ENCODE data around the gene AGRN. TPM values are rescaled to one million over a fixed set of nuclear protein-coding genes. Genes with fewer than 3 reads are reported as not detected.
A peak's percentile ranks its signal among the peaks of the same experiment; 100 is the strongest.
"Not testable (repeated sequence)": the region's sequence is repeated elsewhere in the genome, so short reads cannot be mapped to it uniquely, and the experiment has no call there.

AGRN gene
- total RNA-seq, 2 donors from 2014 or later: 12.1 to 87.6 TPM

DNA sequence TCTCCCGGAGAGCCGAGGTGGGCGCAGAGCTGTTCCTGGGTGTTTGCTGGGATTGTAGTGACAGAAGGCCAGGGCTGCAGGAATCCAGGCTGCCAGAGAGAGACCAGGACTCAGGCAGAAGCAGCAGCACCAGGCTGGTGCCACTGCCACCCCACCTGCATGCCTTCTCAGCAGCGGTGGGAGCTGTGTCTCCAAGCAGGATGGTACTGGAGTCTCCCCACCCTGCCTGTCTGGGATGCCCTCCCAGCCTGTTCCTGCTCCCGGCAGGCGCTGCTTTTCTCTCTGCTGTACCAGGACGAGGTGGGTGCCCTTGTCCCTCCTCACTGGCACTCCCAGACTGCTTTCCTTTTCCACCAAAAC is 15.5 kb upstream of the AGRN start:
- H3K4me3 Mint-ChIP-seq: no peak overlapping the region
- peaks cover 17% of the 10 kb centered on the region for H3K27me3 Mint-ChIP-seq
- ATAC-seq (replicated peaks): no peak
- H3K36me3 Mint-ChIP-seq (ENCODE audit: low read depth): peaks cover 4% of the 10 kb centered on the region
- H3K4me1 Mint-ChIP-seq: peaks cover 11% of the 10 kb centered on the region
- H3K27ac Mint-ChIP-seq: no peak overlapping the region
- H3K9me3 Mint-ChIP-seq: no peaks in the 10 kb centered on the region

DNA sequence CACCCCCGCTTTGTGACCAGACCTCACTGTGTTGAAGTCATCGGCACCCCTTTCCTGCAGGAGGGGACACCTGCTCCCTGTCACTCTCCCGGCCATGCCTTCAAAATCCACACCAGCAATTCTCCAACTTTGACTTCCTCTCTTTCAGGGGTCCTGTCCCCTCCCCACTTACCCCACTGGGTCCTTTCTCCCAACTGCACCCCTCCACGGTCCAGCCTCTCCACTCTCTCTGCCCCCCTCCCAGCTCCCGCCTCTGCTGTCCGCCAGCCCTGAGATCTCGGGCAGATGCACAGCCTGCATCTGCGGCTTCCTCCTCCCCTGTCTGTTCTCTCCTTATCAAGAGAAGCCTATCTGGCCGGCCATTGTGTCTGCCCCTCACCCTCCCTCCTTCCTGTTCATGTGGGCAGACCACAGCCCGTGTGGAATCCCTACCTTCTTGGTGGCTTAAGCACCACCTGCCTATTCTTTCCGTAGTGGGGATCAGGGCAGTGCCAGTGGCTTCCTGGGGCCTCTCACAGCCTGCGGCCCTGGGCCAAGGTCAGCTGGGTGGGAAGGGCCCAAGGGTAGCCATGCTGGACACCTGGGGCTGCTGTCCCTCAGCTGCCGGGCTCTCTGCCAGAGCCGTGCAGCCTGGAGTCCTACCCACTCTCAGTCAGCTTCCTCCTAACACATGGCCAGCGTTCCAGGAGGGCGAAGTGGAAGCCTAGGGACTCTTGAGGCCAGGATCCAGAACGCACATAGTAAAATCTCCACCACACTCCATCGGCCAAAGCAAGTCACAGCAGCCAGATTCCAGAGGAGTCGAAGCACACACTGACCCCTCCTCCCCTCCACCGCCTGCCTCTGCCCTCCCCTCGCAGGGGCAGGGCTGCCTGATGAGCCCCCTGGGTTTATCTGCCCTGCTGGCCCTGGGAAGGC is 14.9 kb upstream of the AGRN start:
- Mint-ChIP-seq H3K4me3 (peak overlapping the region; percentile 36), H3K27ac (no peak overlapping the region)

DNA sequence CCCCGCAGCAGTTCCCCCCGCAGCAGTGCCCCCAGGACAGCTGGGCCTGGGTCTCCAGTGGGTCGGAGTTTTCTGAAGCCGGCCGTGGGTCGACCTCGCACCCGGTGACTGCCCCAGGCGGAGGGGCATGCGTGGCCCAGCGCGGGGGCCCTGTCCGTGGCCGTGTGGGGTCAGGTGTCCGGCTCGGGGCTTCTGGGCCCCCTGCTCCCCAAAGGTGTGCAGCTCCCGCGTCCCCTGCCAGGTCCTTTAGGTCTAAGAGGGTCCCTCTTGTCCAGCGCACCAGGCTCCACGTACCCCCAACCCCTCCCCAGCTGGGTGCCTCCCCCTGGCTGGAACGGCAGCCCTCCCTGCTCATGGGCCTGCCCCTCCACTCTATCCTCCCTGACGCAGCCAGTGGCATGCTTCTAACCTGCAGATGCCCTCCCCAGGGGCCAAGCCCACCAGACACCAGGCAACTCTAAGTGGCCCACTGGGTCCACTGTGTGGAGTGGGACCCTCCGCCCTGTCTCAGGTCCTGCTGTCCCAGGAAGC is 14.1 kb upstream of the AGRN start:
- Mint-ChIP-seq H3K36me3 (ENCODE audit: low read depth) (peaks cover 4% of the 10 kb centered on the region), H3K27me3 (peaks cover 17% of the 10 kb centered on the region), H3K27ac (no peak overlapping the region), H3K4me3 (no peak overlapping the region), H3K4me1 (peaks cover 11% of the 10 kb centered on the region), H3K9me3 (no peaks in the 10 kb centered on the region)
- ATAC-seq (replicated peaks): no peak

More for the DNA sequence above, 14.9 kb upstream of the AGRN start:
- ATAC-seq (replicated peaks): no peak
- no peaks in the 10 kb centered on the region for H3K9me3 Mint-ChIP-seq
- H3K27me3 Mint-ChIP-seq: peaks cover 17% of the 10 kb centered on the region
- peaks cover 11% of the 10 kb centered on the region for H3K4me1 Mint-ChIP-seq
- H3K36me3 Mint-ChIP-seq (ENCODE audit: low read depth): peaks cover 4% of the 10 kb centered on the region

DNA sequence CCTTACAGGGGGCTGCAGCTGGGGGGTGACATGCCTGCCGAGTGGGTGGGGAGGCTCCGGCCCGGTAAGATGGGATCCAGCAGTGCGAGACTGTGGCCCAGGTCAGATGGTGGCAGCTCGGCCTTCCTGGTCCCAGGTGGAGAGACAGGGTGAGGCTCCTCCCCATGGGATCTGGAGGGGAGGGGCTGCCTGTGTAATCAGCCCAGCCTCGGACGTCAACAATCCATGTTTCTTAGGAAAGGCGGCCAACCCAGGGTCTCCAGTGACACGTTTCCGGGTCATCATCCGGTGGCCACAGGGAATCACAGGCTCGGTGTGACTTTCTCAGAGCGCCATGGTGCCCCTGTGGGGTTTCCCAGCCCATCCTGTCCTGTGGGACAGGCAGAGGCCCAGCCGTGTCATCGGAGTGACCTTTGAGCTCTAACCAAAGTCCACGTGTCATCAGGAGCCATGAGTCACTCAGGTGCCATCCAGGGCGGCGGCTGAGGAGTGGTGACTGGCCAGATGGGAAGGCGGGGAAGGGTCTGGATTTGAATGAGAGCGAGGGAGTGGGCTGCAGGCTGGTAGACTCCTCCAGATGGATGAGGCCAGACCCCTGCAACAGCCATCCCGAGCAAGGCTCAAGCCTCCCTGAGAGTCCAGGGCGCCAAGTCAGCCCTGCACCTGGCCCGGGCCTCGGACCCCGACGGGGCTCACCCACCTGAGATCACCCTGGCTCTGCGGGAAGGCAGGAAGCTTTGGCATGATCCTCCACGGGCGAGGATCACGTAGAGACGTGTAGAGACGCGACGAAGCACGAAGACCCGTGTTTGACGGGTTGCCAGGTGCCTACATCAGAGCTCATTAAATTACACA is 13.4 kb upstream of the AGRN start:
- no peak overlapping the region for H3K4me3 Mint-ChIP-seq
- H3K27me3 Mint-ChIP-seq: peaks cover 17% of the 10 kb centered on the region
- no peak for ATAC-seq (replicated peaks)
- H3K4me1 Mint-ChIP-seq: peaks cover 11% of the 10 kb centered on the region
- peaks cover 4% of the 10 kb centered on the region for H3K36me3 Mint-ChIP-seq (ENCODE audit: low read depth)
- no peaks in the 10 kb centered on the region for H3K9me3 Mint-ChIP-seq
- H3K27ac Mint-ChIP-seq: no peak overlapping the region

DNA sequence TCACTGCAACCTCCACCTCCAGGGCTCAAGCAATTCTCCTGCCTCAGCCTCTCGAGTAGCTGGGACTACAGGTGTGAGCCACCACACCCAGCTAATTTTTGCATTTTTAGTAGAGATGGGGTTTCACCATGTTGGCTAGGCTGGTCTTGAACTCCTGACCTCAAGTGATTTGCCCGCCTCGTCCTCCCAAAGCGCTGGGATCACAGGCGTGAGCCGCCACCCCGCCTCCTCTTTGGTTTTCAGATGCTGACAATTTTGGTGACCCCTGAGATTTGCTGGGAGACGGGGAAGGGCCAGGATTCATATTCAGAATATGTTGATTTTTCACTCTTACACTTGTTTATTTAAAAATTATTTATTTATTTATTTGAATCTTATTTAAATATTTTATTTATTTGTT is 9.8 kb upstream of the AGRN start:
- H3K27me3 Mint-ChIP-seq, H3K4me3 Mint-ChIP-seq: not testable (repeated sequence)

DNA sequence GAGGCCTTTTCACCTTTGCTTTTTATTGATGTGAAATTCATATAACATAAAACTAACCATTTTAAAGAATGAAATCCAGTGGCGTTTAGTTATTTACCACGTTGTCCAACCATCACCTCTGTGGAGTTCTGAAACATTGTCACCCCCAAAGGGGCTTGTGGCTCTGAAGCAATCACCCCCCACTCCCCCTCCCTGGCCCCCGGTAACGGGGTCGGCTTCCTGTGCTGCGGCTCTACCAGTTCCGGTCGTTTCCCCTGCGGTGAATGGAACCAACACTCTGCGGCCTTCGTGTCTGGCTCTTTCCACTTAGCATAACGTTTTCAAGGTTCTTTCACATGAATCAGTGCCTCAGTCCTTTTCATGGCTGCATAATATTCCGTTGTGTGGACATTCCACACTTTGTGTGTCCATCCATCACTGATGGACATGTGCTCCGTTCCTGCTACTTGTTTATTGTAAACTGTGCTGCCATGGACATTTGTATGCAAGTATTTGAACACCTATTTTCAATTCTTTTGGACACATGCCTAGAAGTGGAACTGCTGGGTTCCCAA is 8.4 kb upstream of the AGRN start:
- Mint-ChIP-seq H3K27ac (no peak overlapping the region), H3K4me3 (no peak overlapping the region), H3K9me3 (no peaks in the 10 kb centered on the region), H3K27me3 (peaks cover 2% of the 10 kb centered on the region), H3K36me3 (ENCODE audit: low read depth) (peaks cover 6% of the 10 kb centered on the region), H3K4me1 (peaks cover 16% of the 10 kb centered on the region)
- no peak for ATAC-seq (replicated peaks)

More for the DNA sequence above, 9.8 kb upstream of the AGRN start:
- H3K9me3 Mint-ChIP-seq; H3K27ac Mint-ChIP-seq; ATAC-seq (replicated peaks); H3K36me3 Mint-ChIP-seq (ENCODE audit: low read depth): not testable (repeated sequence)
- H3K4me1 Mint-ChIP-seq: peaks cover 18% of the 10 kb centered on the region

DNA sequence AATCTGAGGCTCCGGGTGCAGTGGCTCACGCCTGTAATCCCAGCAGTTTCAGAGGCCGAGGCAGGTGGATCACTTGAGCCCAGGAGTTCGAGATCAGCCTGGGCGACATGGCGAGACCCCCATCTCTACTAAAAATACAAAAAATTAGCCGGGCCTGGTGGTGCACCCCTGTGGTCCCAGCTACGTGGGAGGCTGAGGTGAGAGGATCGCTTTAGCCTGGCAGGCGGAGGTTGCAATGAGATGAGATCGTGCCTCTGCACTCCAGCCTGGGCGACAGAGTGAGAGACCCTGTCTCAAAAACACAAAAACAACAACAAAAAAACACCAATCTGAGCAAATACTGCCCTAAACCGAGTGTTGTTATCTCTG is 7.2 kb upstream of the AGRN start:
- Mint-ChIP-seq H3K4me3 (peak overlapping the region; percentile 99), H3K4me1 (peaks cover 16% of the 10 kb centered on the region), H3K27ac (peak overlapping the region; percentile 95)
- not testable (repeated sequence) for H3K36me3 Mint-ChIP-seq (ENCODE audit: low read depth); ATAC-seq (replicated peaks); H3K27me3 Mint-ChIP-seq; H3K9me3 Mint-ChIP-seq

DNA sequence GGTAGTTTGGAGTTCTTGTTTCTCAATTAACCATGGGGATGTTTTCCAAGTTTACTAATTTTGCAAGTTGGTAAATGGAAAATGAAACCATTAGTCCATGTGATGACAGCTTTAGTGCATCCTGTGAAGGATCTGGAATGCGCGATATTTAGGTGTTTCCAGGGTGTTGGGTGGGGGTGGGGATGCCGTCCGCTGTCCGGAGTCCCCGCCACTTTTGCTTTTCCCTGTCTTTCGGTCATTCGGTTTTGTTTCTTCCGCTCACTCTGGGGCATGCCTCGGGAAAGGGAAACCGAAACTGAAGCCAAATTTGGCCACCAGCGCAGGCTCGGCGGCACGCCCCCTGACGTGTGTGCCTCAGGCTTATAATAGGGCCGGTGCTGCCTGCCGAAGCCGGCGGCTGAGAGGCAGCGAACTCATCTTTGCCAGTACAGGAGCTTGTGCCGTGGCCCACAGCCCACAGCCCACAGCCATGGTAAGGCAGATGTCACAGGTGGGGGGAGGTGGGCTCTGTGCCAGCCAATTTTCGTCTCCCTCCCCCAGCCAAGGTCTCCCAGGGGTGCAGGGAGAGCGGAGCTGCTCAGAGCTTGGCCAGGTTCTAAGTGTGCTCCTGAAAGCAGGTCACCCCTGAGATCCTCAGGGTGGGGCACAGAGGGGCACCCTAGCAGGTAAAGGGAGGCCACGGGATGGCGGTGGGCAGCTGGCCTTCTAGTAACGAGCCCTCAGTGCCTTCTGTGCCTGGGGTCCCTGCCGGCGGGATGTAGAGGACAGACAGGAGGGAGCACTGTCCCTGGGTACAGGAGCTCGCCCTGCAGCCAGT is 6.6 kb upstream of the AGRN start, which contains the start of gene ISG15:
Gene ISG15 (plus strand): TSS at position 393 of the 817 bp plus-strand sequence. CDS start 77 bp downstream, at position 470.
- H3K4me1 Mint-ChIP-seq: peaks cover 16% of the 10 kb centered on the region
- no peaks in the 10 kb centered on the region for H3K9me3 Mint-ChIP-seq
- peak within 1 kb of the TSS; percentile 99 for H3K4me3 Mint-ChIP-seq
- peak; percentile 94 for ATAC-seq (replicated peaks)
- H3K27ac Mint-ChIP-seq: peak within 1 kb of the TSS; percentile 95
- H3K36me3 Mint-ChIP-seq (ENCODE audit: low read depth): peaks cover 6% of the 10 kb centered on the region
- no peaks in the 10 kb centered on the region for H3K27me3 Mint-ChIP-seq

DNA sequence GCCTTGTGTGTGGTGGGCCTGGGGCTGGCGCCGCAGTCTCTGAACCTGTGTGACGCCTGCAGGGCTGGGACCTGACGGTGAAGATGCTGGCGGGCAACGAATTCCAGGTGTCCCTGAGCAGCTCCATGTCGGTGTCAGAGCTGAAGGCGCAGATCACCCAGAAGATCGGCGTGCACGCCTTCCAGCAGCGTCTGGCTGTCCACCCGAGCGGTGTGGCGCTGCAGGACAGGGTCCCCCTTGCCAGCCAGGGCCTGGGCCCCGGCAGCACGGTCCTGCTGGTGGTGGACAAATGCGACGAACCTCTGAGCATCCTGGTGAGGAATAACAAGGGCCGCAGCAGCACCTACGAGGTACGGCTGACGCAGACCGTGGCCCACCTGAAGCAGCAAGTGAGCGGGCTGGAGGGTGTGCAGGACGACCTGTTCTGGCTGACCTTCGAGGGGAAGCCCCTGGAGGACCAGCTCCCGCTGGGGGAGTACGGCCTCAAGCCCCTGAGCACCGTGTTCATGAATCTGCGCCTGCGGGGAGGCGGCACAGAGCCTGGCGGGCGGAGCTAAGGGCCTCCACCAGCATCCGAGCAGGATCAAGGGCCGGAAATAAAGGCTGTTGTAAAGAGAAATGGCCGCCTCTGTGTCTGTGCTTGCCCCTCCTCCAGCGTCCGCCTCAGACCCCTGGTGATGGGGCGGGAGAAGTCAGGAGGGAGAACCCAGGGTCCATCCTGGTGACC is 5.8 kb upstream of the AGRN start:
- Mint-ChIP-seq H3K4me1 (peaks cover 14% of the 10 kb centered on the region), H3K27me3 (no peaks in the 10 kb centered on the region), H3K9me3 (no peaks in the 10 kb centered on the region), H3K27ac (peak overlapping the region; percentile 95), H3K36me3 (ENCODE audit: low read depth) (peaks cover 6% of the 10 kb centered on the region), H3K4me3 (peak overlapping the region; percentile 99)
- ATAC-seq (replicated peaks): peak; percentile 32

DNA sequence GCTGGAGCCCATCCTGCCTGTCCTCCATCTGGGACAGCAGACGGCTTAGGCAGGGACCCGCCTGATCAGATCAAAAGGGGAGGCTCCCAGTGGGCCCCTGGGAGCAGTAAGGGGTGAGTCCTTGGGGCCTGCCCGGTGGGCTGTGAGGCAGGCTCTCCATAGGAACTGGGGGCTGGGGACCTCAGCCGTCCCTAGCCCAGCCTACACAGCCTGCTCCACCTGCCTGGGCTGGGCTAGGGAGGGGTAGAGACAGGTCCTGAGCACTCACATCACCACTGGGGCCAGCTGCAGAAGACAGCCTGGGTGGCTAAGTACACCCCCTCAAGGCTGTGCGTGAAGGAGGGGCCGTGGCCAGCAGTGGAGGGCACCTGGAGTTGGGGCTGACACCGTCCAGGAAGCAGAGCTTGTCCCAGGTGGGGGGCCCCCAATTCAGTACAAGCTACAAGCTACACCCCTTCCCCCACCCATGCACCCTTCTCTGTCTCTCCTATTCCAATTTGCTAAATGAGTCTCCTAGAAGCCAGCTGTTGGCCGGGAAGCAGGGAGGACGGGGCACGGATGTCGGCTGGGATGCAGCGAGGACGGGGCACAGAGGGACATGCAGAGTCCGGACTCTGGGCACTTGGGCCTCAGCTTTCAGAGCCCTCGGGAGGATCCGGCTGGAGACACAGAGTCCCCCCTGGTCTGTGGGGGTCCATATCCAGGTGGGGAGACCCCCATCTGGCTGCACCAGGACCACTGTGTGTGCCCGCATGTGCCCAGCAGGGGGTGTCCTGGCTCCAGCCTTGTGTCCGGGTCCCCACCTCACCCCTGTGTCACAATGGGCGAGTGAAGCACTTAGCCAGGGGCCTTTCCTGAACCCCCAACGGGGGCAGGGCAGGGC is 4.9 kb upstream of the AGRN start:
- Mint-ChIP-seq H3K36me3 (ENCODE audit: low read depth) (peaks cover 6% of the 10 kb centered on the region), H3K27ac (peak overlapping the region; percentile 95), H3K9me3 (no peaks in the 10 kb centered on the region), H3K4me1 (peaks cover 11% of the 10 kb centered on the region), H3K4me3 (peak overlapping the region; percentile 99), H3K27me3 (no peaks in the 10 kb centered on the region)
- no peak for ATAC-seq (replicated peaks)

DNA sequence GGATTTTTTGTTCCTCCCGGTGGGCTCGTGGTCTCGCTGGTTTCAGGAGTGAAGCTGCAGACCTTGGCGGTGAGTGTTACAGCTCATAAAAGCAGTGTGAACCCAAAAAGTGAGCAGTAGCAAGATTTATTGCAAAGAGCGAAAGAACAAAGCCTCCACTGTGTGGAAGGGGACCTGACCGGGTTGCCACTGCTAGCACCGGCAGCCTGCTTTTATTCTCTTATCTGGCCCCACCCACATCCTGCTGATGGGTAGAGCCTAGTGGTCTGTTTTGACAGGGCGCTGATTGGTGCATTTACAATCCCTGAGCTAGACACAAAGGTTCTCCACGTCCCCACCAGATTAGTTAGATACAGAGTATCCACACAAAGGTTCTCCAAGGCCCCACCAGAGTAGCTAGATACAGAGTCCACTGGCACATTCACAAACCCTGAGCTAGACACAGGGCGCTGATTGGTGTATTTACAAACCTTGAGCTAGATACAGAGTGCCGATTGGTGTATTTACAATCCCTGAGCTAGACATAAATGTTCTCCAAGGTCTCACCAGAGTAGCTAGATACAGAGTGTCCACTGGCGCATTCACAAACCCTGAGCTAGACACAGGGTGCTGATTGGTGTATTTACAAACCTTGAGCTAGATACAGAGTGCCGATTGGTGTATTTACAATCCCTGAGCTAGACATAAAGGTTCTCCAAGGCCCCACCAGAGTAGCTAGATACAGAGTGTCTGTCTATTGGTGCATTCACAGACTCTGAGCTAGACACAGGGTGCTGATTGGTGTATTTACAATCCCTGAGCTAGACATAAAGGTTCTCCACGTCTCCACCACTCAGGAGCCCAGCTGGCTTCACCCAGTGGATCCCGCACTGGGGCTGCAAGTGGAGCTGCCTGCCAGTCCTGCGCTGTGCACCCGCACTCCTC is 2.3 kb upstream of the AGRN start:
- ATAC-seq (replicated peaks); H3K27ac Mint-ChIP-seq; H3K27me3 Mint-ChIP-seq; H3K4me3 Mint-ChIP-seq; H3K9me3 Mint-ChIP-seq; H3K36me3 Mint-ChIP-seq (ENCODE audit: low read depth): not testable (repeated sequence)
- peaks cover 11% of the 10 kb centered on the region for H3K4me1 Mint-ChIP-seq

DNA sequence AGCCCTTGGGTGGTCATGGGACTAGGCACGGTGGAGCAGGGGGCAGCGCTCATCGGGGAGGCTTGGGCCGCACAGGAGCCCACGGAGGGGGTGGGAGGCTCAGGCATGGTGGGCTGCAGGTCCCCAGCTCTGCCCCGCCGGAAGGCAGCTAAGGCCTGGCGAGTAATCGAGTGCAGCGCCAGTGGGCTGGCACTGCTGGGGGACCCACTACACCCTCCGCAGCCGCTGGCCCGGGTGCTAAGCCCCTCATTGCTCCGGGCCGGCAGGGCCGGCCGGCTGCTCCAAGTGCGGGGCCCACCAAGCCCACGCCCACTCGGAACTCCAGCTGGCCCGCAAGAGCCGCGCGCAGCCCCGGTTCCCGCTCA is 1.6 kb upstream of the AGRN start:
- not testable (repeated sequence) for ATAC-seq (replicated peaks); H3K4me3 Mint-ChIP-seq; H3K9me3 Mint-ChIP-seq; H3K36me3 Mint-ChIP-seq (ENCODE audit: low read depth); H3K27me3 Mint-ChIP-seq; H3K4me1 Mint-ChIP-seq; H3K27ac Mint-ChIP-seq

Data from activated T-helper 17 cell treated with anti-CD3 and anti-CD28 coated beads, Interleukin-2, amount 50 U/mL, for 72 hours (primary cell).